GM18498 (cell line): ENCODE results near the gene RPTOR.
A peak's percentile ranks its signal among the peaks of the same experiment; 100 is the strongest.

Source experiments
- ATAC-seq: cut with Tn5 transposase; IDR thresholded peaks from one replicate; pipeline ENCODE4 v1.9.1; 2021; ENCODE audit warnings: mild to moderate bottlenecking, moderate library complexity; ENCODE audit not compliant: unreplicated experiment

Gene RPTOR

DNA sequence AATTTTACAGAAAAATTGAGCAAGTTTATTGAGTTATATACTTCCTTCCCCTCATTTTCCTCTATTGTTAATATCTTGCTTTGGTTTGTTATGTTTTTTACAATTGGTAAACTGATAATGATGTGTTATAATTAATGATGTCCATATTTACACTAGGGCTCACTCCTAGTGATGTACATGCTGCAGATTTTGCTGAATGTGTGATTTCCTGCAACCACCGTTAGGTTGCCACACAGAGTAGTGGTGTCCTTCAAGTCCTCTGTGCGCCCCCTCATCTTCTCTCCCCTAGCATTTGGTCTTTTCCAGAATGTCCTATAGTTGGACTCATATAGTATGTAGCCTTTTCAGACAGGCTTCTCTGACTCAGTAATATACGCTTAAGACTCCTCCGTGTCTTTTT, 167.5 kb downstream of the RPTOR start:
- ATAC-seq, result no peak

- ATAC-seq, result no peak
Observed at GRCh38 chr17:80712606-80713005, 168.0 kb downstream of the RPTOR start.

DNA sequence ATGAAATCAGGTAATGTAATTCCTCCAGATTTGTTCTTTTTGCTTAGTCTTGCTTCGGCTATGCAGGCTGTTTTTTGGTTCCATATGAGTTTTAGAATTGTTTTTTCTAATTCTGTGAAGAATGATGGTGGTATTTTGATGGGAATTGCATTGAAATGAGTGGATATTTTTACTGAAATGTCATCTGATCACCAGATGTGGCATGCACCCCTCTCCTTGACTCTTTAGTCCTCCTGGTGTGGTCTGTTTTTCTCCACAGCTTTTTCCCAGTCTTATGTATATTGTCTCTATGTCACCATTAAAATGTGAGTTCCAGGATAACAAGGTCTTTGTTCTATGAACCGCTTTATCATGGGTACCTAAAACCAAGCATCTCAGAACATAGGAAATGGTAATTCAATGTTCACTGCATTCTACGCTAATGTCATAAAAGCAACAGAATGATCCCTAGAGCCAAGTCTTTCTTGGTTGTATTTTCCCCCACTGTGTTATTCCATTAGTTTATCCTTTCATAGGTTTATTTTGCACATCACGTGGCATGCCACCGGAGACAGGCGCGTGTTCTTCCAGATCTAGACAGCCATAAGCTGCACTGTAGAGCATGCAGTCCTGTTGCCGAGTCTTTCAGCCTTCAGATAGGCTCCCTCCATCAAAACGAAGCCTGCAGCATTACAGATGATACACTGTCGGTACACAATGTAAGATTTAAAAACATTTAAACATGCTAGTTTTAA, 172.5 kb downstream of the RPTOR start:
- no peak for ATAC-seq

DNA sequence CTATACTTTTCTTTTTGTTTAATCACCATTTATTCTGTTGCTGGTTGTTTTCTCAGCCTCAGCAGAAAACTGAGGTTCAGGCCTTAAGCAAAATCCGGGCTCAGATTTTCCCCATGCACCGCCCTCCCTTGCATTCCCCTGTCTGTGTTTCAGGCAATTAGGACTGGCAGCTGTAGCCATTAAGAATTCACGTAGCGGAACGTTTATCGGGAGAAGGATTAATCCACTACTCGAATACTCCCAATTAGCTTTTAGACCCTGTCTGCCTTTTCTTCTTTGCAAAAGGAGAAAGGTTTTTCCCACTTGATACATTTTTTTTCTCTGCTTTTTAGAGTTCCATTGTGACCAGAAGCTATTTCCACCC, 173.1 kb downstream of the RPTOR start:
- ATAC-seq, result no peak

DNA sequence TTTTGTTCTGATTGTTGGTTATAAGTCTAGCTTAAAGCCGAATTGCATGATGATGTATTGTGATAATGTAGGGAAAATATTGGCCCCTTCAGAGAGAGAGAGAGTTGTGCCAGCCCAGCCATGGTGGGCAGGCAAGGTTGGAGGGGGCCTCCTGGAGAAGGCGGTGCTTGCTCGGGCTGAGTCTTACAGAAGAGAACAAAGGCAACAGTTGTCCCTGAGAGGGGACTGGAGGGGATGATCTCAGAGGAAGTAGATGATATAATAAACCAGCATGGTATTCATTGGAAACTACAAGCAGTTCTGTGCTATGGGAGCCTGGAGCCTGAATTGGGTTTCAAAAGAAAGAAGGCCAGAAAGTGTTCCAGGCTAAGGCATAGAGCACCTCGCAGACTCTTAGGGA, 173.8 kb downstream of the RPTOR start:
- no peak for ATAC-seq

DNA sequence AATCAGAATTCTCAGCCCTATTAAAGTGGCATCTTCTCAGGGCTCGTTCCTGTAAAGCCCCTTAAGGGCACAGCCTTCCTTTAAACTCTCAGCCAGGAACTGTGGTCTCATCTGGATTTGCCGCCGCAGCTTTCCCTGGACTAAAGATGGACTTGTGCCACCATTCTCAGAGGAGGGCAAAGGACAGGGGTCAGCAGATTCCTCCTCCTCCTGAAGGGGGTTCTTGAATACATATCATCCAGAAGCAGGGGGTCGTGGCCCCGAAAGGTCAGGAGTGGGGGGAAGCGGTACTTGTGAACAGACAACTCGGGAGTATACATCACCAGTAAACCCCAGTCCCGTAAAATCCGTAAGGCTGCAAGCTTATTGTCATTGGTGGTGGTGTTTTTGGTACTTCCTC, 174.8 kb downstream of the RPTOR start:
- no peak for ATAC-seq

DNA sequence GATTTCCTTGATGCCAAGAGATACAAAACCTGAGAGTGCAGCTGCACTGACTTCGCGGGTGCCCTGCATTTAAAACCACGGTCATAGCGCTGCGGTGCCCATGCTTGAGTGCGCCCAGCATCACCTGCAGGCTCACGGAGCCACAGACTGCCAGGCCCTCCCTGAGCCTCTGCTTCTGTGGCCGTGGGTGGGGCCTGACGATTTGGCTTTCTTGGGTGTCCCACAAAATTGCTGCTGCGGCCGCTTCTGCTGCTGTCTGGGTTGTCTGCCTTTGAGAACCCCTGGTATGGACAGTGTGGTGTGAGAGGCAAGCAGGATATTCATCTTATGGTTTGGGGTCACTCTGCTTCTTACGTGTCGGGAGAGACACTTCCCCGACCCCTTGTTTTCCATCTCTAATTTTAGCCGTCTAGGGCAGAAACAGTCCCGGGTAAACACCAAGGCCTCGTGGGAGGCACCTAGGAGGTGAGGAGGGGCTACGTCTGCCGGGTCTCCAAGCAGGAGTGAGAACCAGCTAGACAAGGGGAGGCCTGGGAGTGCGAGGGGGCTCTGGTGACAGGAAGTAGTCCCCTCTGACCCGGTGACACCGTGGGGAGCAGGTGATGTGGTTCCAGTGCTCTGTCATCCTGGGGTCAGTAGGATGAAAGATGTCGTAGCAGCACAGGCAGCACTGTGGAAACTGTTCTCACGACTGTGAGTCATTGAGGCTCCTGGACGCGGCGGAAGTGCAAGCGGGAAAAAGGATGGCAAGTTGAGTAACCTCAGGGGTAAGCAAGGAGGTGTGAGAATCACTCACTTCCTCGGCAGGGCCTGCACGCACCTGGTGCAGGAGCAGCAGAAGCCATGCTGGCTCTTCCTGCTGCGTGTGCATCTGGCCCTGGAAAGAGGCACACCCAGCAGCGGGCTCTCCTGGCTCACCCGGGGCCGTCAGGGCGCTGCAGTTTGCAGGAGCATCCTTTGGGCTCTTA, 176.3 kb downstream of the RPTOR start:
- ATAC-seq, result no peak

GRCh38 chr17:80722661-80723060, 178.0 kb downstream of the RPTOR start:
- ATAC-seq, result no peak

- ATAC-seq, result no peak
Observed at GRCh38 chr17:80724775-80725266, 180.2 kb downstream of the RPTOR start.

GRCh38 chr17:80725517-80725916, 180.9 kb downstream of the RPTOR start:
- ATAC-seq, result no peak

DNA sequence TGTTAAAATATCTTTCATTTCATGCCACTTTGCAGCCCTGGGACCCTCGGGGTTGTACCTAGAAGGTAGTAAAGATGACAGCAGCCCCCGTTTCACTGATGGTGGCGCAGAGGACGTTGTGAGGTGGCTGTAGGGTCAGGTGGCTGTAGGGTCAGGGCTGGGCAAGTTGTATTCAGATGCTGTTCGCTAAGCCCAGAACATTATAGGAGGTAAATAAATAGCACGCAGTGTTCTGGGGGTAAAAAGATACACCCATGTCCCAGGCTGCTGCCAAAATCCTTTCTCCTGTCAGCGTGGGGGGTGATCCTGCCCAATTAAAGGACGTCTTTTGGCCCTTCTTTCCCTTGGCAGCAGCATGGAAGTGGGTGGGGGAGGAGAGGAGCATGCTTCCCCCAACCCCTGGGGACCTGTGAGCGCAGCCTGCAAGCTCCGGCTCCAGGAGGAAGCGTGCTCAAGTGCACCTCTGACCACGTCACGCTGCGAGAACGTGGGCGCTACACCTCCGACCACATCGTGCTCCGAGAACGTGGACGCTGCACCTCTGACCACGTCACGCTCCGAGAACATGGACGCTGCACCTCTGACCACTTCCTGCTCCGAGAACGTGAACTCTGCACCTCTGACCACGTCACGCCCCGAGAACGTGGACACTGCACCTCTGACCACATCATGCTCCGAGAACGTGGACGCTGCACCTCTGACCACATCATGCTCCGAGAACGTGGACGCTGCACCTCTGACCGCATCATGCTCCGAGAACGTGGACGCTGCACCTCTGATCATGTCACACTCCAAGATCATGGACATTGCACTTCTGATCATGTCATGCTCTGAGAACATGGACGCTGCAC, 182.1 kb downstream of the RPTOR start:
- no peak for ATAC-seq

DNA sequence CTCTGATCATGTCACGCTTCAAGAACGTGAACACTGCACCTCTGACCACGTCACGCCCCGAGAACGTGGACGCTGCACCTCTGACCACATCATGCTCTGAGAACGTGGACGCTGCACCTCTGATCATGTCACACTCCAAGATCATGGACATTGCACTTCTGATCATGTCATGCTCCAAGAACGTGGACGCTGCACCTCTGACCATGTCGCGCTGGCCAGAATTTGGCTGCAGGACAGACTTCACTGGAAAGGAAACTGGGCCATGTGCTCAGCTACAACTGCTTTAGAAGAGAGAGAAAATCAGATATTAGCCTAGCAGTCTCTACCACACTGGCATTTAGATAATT, 182.7 kb downstream of the RPTOR start:
- no peak for ATAC-seq

DNA sequence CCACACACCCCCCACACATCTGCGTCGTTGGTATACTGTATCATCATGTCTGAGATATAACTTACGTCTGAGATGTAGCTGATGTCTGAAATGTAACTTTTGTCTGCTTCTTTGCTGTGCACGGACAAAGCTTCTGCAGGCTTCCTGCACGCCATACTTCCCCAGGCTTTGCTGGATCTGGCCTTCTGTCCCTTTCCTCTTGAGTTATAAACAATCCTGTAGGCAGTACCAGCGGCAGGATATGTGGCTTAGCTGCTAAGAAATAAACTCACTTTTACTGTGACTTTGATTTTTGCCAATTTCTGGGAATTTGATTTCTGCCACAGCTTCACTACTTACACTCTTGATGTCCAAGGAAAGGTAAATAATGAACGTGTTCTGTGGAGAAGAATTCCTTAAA, 184.4 kb downstream of the RPTOR start:
- no peak for ATAC-seq

DNA sequence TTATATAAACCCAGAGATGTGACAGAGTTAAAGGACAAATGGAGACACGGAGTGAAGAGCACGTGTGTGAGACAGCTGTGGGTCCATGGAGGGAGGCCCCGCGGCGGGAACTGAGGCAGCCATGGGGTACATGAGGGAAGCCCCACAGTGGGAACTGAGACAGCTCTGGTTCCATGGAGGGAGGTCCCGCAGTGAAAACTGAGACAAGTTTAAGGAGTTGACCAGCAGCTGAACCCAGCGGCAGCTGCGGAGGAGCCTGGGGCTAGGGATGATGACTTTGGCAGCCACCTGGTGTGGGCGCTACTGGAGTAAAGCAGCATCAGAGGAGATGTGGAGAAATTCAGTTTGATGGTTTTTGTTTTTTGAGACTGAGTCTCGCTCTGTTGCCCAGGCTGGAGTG, 185.1 kb downstream of the RPTOR start:
- no peak for ATAC-seq

GRCh38 chr17:80730739-80731138, 186.1 kb downstream of the RPTOR start:
- ATAC-seq, result no peak

- ATAC-seq, result no peak
Observed at GRCh38 chr17:80731323-80731722, 186.7 kb downstream of the RPTOR start.

DNA sequence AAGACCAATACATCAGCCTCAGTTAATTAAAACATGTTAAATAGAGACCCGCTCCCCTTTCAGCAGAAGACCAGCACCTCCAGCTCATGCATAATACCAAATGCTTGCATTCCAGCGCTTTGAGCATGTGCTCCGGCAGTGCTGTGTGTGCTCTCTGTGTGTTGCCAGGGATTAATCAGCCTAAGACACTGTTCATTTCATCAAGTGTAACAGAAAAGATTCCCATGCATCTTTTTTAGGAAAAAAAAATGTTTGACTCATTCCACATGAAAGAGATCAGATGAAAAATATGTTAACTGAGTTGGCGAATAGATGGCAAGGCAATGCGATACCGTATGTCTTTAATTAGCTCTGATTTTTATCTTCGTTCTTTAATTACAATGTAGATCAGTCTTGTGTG, 187.6 kb downstream of the RPTOR start:
- no peak for ATAC-seq

- ATAC-seq, result peak; percentile 83
Observed at GRCh38 chr17:80737106-80738019, 192.7 kb downstream of the RPTOR start.

GRCh38 chr17:80738020-80738808, 193.6 kb downstream of the RPTOR start:
- ATAC-seq, result no peak
